Medulla oblongata (tissue), 1 donor: ENCODE measurements around the gene NDRG2.

Source experiments
- DNase-seq: peaks from one replicate; pipeline ENCODE4 v3.0.0-alpha.2; 2015; ENCODE audit errors: extremely low spot score

NDRG2 gene

GRCh38 chr14:21024585-21025370, at the start of gene NDRG2:
TSS of gene NDRG2 (minus strand) at chr14:21025061. CDS start at chr14:21023315, 1,746 bp downstream.
- DNase-seq, result peak; percentile 75

GRCh38 chr14:21073921-21074320, 49.1 kb upstream of the NDRG2 start:
- DNase-seq, result no peak

DNA sequence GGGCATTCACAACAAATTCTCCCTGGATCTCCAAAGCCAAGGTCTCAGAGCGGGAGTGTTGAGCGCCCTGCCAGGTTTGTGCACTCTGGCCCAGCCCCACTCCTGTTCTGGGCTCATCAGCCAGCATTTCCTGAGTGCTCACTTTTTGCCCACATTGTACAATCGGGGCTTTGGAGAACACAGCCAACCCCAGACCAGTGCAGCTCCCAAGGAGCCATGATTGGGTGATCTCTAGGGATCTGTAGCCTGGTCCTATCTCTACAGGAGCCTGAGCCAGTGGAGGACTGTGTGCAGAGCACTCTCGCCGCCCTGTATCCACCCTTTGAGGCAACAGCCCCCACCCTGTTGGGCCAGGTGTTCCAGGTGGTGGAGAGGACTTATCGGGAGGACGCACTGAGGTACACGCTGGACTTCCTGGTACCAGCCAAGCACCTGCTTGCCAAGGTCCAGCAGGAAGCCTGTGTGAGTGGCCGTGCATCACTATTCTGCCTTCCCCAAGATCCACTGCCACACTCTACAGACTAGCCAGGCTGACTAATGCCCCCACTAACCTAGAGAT, 48.0 kb upstream of the NDRG2 start:
- no peak for DNase-seq

DNA sequence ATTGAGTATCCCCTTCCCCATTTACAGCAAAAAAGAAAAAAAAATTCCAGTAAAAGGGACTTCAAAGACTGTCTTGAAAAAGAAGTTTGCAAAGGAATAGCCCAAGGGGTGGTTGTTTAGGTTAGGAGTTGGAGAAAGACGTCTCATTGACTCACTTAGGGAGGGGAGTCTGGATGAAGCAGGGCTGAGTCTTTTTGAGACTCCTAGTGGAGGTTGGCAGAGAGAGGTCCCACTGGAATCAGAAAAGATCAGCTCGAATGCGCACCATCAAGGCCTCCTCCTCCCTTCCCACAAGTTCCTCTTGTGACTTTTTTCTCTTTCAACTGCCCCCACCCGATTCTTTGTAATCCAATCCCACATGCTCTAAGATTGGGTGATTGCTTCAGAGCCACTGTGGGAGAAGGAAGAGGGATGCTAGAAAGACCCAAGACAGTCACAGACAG, 47.2 kb upstream of the NDRG2 start:
- peak; percentile 78 for DNase-seq

DNA sequence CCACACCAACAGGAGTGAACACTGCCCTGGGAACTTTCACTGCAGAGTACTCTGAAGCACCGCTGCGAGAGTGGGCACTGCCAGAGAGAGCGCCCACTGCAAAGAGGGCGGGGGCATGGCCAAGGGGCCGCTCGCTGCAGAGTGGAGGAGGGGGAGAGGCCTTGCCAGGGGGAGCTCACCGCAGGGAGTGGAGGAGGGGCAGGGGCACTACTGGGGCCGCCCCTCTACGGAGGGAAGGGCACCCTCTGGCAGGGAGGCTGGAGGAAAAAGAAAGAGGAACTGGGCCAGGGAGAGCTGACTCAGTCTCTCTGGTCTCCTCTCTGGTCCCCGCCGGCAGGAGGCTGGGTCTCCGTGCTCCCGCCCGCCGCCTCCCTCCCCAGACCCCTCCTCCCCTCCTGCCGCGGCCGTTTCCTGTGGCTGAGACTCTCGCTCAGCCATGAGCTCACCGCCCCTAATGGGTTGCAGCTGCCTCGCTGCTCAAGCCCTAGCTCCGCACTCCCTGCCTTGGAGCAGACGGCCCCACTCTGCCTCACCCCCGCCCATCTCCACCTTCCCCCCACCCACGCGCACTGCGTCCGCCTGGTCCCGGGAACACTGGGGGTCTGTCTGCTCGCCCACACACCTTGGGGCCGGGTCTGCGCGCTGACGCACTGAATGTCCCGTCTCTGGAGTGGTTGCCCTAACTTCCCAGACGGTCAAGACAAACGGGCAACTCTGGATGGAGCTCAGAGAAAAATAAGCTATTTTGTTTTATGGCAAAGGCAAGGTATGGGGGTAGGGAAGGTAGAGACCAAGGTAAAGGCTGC, 46.6 kb upstream of the NDRG2 start:
- peak; percentile 90 for DNase-seq

- peak; percentile 55 for DNase-seq
Observed at GRCh38 chr14:21070610-21071224, 45.9 kb upstream of the NDRG2 start.

- DNase-seq, result peak; percentile 77
Observed at GRCh38 chr14:21070083-21070609, 45.3 kb upstream of the NDRG2 start, which contains the start of gene ARHGEF40. TSS of gene ARHGEF40 (plus strand) at chr14:21070304. CDS start at chr14:21070397, 93 bp downstream.

DNA sequence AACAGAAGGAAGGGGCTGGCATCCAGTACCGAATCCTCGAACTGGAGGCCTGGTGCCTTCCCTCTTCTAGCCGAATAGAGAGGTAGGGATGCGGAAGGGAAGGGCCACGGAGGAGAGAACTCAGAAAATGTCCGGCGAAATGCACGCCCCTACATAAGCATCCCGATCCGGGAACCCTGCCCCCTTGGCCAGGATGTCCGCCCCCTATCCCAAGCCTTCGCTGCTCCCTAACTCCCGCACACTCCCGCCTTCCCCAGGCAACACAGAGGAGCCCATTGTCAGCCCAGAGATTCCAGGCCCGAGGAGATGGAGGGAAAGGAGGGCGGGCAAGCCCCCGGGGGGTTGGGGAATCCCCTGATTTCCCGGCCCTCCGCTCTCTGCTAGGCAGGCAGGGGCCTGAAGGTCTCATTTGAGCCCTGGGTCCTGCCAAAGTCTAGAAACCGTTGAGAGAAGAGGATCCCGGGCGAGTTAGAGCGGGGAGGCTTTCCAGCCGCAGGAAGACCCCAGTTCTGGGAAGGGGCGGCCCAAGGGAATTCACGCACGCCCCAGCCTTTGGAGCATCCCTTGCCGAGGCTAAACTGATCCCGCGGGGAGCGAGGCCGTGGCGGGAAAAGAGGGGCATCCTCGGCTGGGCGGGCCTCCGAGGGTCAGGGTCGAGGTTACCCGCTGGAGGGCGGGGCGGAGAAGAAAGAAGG, 44.7 kb upstream of the NDRG2 start:
- peak; percentile 81 for DNase-seq

DNA sequence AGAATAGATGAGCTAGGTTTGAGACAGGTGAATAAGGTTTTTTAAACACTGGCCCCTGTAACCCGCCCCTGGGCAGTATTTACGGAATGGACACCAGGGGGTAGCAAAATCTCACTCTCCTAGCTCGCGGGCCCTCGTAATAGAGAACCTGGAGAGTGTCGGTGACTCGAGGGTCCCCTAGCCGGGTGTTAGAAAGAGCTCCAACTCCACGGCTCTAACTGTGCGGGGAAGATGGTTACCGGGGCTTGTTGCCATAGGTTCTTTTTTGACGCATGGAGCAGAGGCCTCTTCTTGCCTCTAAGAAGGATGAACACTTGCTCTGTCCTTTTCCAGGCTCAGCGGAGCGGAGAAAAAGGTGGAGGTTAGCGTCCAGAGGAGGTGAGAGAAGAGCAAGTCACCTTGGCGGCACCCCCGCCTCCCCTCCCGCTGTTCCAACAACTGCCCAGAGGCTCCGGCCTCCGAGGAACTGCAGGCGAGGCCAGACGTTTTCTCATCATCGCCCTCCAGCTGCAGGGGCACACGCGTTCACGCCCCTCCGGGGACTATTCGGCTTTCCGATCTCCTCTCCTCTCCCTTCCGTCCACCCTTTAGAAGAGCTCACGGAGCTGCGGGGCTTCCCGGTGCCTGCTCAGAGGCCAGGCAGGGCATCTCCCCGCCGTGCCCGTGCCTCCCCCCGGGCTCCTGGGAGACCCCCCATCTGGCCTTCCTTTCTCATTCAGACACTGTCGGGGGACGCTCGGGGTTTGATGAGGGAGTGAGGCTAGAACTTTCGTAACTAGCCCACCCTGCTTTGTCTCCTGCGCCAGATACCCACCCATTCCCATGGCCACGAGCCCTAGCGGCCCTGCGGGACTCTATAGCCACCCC, 43.9 kb upstream of the NDRG2 start:
- peak; percentile 86 for DNase-seq

DNA sequence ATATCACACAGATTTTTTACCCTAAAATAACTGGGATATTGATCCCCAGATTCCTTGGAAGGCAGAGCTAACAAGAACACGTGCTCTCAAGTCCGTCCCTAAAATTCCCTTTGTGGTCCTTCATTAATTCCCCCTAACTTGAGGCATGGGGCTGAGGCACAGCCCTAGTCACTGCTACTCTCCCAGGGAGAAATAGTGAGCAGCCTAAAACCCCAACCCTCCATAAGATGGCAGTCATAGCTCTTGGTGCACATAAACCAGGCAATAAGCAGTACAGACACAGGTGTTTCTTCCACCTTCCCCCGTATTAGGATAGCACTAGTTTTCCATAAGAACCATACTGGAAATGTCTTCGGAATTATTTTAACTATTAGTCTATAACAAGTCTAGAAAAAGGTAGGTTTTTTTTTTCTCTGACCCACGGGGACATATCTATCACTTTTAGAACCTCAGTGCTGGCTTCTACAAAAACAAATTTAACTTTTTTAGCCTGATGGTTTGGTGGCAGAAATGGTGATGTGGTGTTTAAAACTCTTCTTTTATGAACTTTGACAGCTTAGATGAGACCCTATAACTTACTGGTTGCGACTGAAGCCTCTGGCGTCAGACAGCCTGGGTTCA, 42.1 kb upstream of the NDRG2 start:
- DNase-seq, result no peak

DNA sequence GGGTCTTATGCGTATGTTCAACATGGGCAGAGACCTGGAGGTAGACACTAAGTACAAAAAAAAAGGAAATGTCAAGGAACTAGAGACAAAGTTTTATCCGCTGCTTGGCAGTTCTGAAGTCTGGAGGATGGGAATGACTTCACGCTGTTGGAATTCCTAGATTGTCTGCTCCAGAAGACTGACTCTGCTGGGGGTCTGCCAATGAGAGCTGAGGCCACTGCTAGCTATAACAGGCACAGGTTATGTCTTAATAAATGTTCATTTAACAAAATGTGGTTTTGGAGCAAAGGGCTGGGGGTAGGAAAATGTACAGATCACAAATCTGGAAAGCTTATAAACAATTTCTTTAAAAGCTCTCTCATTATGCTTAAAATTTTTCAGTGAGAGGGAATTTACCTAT, 38.6 kb upstream of the NDRG2 start:
- peak; percentile 22 for DNase-seq

DNA sequence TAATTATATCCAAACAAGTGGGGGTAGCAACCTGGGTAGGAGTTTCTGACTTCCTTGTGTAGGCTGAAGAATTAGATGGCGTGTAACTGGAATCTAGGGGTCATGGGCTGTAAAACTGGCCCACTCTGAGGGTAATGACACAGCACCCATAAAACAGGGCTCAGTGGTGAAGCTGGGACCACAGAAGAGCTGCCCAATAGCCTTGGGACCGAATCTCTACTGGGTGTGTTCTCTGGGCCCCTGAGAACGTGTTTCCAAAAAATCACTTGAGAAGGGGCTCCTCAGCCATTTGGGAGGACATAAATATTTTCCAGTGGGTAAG, 36.4 kb upstream of the NDRG2 start:
- DNase-seq, result no peak

DNA sequence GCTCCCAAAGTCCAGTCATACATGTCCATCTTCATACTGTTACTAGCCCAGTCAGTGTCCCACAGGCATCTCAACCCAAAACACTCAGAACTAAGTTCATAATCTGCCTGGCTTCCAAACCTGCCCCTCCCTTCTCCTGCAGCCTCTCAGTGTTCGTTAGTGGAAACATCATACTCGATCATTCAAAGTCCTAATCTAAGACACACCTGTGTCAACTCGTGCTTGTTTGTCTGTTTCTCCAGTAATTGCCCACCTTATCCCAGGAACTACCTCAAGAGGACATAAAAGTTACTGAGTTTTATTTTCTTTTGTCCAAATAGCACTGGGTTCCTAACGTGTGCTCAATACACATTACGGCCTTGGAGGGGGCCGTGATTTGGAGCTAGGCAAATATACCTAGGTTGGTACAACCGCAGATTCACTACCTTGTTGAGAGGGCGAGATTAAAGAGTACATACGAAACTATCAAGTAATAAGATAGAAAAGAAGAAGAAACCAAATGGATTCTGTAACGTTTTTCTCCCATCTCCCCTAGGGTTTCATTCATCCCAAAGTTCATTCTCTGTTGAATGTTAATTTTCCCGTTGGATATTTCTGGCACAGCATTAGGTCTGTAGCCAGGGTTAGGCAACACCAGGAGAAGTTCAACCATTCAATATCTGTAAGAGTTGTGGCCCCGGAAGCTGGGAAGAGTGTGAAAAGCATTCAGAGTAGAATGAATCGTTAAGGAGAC, 35.9 kb upstream of the NDRG2 start:
- DNase-seq, result no peak

DNA sequence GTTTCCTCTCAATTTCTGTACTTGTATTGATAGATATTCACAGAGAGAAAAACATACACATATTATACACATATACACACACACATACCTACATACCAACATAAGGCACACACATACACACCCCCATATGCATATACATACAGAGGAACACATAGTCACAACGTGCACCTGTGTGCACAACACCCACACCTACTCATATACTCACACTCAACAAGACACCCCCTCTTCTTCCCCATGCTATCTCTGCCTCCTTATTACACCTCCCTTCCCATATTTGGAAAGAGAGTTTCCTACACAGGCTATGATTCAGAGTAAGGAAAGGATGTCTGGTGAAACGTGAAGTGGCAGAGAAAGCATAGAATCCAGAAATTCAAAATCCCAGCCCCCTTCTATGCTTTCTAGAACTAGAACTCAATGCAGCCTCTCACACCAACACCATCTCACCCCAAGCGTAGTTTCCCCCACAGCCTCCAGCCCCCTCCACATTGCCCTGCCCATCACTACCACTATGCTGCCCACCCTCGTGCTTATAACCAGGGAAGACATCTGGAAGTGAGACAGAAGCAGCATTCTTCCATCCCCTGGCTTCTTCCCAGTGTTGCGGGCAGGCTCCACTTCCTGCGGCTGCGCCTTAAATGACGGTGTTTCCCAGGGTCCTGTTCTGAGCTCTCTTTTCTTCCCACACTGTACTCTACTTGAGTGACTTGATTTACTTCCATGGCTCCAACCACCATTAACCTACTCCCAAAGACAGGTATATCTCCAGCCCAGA, 35.2 kb upstream of the NDRG2 start:
- DNase-seq, result peak; percentile 38

GRCh38 chr14:21058903-21059302, 34.0 kb upstream of the NDRG2 start:
- DNase-seq, result no peak

GRCh38 chr14:21057803-21058675, 33.2 kb upstream of the NDRG2 start, which contains the start of gene RNASE8:
TSS of gene RNASE8 (plus strand) at chr14:21057822. CDS start at chr14:21057893, 71 bp downstream.
- no peak for DNase-seq

DNA sequence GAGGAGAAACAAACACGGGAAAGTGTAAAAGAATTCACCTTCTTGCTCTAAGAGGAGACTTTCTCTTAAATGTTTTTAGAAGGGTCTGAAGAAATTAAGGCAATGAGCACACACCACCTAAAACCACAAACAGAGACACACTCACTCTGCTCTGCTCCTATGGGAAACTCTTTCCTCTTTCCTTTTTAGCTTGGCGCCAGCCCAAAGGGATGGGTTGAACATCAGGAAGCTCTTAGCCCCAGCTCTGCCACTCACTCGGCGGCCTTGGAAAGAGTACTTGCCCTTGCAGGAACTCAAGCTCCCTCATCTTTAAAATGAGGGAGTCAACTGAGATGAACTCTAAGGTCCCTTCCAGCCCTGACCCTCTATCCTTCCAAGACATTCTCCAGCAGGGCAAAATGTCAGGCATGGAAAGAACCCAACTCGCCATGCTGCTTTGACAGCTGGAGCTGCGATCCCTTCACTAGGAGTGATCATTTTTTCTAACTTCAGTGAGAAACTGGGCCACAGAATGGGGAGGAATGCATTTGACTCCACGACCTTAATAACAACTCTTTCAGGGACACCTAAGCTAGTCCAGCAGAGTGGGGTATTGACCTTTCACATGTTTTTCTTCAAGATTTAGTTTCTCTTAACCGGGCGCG, 31.8 kb upstream of the NDRG2 start:
- DNase-seq, result no peak
